Stimulated activated CD8-positive, alpha-beta memory T cell treated with anti-CD3 and anti-CD28 coated beads, Interleukin-4, amount 100 ng/mL, for 24 hours (primary cell): Measurements from ENCODE around the gene FAM169A.
"Not testable (repeated sequence)": the region's sequence is repeated elsewhere in the genome, so short reads cannot be mapped to it uniquely, and the experiment has no call there.

Experiments used
- DNase-seq: peaks from one replicate; pipeline ENCODE4 v3.0.0-alpha.2; 2020; ENCODE audit warnings: low read depth

The FAM169A gene, protein sequence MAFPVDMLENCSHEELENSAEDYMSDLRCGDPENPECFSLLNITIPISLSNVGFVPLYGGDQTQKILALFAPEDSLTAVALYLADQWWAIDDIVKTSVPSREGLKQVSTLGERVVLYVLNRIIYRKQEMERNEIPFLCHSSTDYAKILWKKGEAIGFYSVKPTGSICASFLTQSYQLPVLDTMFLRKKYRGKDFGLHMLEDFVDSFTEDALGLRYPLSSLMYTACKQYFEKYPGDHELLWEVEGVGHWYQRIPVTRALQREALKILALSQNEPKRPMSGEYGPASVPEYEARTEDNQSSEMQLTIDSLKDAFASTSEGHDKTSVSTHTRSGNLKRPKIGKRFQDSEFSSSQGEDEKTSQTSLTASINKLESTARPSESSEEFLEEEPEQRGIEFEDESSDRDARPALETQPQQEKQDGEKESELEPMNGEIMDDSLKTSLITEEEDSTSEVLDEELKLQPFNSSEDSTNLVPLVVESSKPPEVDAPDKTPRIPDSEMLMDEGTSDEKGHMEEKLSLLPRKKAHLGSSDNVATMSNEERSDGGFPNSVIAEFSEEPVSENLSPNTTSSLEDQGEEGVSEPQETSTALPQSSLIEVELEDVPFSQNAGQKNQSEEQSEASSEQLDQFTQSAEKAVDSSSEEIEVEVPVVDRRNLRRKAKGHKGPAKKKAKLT

DNA sequence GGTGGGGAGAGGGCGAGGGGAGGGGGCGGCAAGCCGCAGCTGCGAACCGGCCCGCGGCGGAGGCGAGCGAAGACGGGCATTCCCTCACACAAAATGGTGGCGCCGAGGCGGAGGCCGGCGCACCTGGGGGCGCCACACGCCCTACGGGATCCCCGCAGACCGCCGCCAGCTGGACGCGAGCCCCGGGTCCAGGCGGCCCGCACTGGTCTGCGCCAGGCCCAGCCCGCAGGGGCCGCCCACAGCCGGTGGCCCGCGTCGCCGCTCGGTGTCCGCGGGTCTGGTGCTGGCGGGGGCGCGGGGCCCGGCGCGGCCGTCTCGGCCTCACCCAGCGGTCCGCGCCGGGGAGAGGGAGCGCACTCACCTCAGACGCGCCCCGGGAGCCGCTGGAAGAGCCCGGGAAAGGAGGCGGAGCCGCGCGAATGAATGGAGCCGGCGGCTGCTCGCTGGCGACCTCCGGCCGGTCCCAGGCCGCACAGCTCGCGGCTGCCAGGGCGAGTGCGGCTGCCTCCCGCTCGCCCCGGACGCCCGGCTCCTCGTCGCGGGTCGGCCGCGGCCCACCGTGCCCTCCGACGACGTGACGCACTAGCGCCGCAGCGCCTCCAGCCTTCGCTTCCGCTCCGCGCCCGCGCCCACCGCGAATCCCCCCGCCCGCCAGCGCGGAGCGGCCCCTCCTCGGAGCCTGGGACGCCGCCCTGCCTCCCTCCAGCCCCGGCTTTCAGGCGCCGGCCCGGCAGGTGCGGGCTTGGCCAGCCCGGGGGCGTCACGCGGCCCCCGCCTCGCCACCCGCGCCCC is at the start of gene FAM169A:
Gene FAM169A (minus strand): TSS at position 584 of the 792 bp plus-strand sequence. CDS start 24,711 bp downstream, outside the sequence.
- DNase-seq: peak; percentile 25

DNA sequence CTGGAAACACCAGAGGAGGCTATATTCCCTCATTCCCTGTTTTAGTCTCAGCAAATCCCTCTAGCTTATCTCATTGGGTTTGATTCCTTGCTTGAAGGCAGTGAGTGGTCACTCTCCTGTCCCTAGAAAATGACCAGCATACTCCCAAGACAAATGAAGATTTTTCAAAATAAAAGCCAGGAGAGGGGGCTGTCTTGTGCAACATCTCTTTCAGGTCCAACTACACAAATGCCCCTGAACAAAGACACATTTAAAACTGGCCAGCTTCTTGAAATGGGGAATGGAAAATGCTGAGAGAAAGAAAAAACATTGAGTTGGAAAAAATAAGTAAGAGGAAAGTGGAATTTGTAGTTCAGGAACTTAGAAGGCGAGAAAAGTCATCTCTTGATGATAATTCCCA is 49.3 kb upstream of the FAM169A start:
- DNase-seq: no peak

DNA sequence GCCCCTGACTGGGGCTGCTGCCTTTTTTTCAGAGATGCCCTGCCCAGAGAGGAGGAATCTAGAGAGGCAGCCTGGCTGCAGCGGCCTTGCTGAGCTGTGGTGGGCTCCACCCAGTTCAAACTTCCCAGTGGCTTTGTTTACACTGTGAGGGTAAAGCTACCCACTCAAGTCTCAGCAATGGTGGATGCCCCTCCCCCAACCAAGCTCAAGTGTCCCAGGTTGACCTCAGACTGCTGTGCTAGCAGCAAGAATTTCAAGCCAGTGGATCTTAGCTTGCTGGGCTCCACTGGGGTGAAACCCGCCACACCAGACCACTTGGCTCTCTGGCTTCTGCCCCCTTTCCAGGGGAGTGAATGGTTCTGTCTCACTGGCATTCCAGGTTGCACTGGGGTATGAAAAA is 45.2 kb upstream of the FAM169A start:
- DNase-seq: not testable (repeated sequence)

DNA sequence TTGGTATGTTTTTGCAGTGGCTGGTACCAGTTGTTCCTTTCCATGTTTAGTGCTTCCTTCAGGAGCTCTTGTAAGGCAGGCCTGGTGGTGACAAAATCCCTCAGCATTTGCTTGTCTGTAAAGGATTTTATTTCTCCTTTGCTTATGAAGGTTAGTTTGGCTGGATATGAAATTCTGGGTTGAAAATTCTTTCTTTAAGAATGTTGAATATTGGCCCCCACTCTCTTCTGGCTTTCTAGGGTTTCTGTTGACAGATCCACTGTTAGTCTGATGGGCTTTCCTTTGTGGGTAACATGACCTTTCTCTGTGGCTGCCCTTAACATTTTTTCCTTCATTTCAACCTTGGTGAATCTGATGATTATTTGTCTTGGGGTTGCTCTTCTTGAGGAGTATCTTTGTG is 43.7 kb upstream of the FAM169A start:
- DNase-seq: not testable (repeated sequence)

DNA sequence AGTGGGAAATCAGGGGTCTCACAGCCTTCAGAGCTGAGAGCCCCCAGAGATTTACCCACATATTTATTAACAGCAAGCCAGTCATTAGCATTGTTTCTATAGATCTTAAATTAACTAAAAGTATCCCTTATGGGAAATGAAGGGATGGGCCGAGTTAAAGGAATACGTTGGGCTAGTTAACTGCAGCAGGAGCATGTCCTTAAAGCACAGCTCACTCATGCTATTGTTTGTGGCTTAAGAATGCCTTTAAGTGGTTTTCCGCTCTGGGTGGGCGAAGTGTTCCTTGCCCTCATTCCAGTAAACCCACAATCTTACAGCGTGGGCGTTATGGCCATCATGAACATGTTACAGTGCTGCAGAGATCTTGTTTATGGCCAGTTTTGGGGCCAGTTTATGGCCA is 42.0 kb upstream of the FAM169A start:
- DNase-seq: not testable (repeated sequence)

DNA sequence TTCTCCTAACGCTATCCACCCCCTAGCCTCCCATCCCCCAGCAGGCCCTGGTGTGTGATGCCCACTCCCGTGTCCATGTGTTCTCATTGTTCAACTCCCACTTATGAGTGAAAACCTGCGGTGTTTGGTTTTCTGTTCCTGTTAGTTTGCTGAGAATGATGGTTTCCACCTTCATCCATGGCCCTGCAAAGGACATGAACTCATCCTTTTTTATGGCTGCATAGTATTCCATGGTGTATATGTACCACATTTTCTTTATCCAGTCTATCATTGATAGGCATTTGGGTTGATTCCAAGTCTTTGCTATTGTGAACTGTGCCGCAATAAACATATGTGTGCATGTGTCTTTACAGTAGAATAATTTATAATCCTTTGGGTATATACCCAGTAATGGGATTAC is 38.5 kb upstream of the FAM169A start:
- not testable (repeated sequence) for DNase-seq

DNA sequence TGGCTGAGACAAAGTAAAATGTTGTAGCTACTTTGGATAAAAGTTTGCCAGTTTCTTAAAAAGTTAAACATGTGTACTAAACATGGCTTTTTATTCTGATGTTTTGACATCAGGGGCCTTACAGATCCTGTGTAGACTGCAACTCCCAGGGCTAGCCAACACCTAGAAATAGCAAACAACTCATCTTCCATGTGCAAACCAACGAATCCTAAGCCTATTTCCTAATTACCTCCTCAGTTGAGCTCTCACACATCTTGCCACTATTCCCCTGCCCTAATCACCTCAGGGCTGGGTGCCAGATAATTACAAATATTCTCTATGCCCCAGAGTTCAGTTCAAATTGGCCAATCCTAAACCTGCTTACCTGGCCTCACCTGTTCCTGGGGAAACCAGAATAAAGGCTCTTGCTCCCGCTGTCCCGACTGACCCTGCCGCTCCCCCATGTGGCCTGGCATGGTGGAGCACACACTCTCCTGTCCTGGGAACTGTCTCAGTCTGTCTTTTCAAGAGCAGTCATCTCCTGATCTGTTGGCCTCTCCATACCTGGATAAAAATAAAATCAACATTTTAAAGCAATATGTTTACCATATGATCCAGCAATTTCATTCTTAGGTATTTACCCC is 37.1 kb upstream of the FAM169A start:
- no peak for DNase-seq

DNA sequence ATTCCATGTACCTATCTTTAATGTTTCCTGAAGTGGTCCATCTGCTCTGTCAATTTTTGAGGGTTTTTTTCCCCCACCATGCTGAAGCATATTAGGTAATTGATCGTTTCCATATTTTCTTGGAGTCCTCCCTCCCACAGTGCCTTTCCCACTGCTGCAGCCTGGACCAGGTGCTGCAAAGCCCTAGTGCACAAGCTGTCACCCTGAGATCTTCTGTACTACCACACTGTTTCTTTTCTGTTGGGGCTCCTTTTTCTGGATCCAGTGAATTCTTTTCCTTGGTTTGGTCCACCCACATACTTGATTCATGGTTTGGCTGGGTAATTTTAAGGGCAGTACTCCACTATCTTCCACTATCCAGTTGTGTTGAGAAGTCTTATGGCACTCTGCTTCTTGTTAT is 30.9 kb upstream of the FAM169A start:
- no peak for DNase-seq

DNA sequence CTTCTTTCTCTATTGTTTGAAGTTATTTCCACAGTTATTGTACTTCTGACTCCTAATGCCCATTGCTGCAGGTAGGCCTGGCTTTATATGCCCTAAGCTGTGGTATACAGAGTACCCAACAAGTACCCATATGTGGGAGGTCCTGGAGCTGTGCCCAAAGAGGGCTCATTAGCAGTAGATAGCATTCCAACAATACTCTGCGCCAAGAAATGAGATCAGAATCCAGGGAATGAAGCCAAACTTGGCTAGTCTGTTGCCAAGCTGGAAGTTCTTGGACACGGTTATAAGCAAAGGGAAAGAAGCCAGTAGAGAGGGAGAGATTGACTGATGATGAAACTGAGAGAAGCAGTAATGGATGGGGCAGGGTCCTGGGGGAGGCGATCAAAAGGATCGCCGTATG is 29.7 kb upstream of the FAM169A start:
- DNase-seq: no peak

DNA sequence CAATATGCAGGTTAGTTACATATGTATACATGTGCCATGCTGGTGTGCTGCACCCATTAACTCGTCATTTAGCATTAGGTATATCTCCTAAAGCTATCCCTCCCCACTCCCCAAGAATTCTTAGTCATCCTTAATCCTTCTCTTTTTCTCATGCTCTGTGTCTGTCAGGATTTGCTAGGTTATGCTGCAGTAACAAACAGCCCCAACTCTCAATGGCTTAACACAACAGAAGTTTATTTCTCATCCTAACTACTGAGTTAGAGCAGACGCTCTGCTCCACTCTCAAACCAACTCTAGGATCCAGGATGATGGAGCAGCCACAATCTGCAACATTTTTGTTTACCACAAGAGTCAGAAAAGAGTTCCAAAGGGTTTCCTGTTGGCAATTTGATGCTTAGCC is 28.2 kb upstream of the FAM169A start:
- DNase-seq: no peak

DNA sequence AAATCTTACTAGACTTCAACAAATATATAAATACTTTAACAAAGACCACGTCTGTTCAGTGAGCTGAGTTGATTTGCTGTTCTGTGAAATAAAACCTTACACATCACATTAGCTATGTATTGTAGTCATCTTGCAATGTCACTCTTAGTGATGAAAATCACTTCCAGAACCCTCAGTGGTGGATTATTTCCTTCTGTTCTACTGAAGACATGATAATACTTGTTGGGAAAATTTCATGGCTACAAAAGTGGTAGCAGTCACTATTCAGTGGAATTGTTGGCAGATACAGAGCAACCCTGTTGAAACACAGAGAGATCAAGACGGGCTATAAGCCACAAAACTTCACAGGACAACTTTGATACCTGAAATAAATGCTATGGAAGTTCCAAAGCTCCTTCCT is 26.7 kb upstream of the FAM169A start:
- DNase-seq: no peak

DNA sequence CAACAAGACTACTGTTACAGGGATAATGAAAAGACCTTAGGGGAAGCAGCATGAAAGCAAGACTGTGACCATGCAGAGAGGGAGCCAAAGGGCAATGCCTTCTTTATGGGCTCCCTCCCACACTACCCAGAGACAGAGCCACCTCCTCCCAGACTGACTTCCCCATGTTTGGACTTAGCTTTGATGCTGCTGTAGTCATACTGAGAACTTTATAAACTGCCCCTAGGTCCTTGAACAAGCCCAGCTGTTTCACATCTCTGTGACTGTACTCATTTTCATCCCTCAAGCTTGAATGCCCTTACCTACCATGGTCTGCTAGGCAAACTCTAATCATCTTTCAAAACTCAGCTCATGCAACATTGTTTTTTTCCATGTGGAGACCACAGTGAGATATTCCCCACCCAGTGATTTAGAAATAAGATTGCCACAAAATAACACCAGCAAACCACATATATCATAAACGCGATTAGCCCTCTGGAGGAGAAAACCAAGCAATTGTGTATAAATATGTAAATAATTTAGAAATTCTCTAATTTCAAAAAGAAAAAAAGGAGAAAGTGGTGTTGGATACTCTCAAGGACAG is 23.4 kb upstream of the FAM169A start:
- DNase-seq: no peak

DNA sequence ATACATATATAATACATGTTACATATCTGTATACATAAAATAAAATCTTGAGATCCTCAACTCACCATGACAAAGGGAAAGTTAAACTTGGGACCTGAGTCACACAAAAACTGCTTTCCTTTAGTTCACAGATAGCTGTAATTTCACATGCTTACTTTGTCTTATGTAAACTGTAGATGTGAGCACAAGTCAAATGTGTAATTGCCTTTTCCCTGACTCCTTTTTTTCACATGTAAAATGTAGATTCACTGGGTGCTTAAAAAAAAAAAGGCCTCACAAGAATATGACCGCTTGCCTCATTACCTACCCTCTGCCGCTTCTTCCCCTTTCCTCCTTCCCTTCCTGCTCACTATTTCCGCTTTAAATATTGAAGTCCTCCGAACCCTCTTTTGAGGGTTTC is 21.9 kb upstream of the FAM169A start:
- DNase-seq: no peak

DNA sequence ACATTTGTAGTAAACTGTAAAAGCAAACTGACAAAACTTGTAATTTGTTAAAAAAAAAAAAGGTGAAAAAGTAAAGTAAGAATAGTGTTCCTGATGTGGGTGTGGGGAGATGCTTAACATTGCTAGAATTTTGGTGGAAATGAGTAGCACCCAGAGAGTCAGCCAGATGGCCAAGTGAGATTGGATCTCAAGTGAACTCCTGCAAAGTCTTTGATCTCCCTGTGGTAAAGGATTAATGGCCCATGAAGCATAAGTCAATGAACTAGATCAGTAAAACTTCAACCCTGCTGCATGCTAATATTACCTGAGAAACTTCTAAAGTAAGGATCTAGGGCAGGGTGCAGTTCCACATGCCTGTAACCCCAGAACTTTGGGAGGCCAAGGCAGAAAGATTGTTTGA is 19.0 kb upstream of the FAM169A start:
- no peak for DNase-seq

DNA sequence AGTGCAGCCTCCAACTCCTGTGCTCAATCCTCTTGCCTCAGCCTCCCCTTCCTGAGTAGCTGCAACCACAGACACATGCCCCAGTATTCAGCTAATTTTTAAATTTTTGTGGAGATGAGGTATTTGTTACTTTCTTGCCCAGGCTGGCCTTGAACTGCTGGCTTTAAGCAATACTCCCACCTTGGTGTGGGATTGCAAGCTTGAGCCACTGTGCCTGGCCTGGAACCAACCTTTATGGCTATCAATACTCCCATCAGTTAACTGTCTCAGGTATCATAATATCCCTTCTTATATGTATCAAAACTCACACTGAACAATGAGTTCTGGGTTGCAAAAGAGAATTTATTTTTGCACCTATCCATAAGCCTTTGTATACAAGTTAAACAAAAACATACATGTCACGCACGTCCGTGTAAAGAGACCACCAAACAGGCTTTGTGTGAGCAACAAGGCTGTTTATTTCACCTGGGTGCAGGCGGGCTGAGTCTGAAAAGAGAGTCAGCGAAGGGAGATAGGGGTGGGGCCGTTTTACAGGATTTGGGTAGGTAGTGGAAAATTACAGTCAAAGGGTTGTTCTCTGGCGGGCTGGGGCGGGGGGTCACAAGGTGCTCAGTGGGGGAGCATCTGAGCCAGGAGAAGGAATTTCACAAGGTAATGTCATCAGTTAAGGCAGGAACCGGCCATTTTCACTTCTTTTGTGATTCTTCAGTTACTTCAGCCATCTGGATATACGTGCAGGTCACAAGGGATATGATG is 16.4 kb upstream of the FAM169A start:
- DNase-seq: not testable (repeated sequence)

DNA sequence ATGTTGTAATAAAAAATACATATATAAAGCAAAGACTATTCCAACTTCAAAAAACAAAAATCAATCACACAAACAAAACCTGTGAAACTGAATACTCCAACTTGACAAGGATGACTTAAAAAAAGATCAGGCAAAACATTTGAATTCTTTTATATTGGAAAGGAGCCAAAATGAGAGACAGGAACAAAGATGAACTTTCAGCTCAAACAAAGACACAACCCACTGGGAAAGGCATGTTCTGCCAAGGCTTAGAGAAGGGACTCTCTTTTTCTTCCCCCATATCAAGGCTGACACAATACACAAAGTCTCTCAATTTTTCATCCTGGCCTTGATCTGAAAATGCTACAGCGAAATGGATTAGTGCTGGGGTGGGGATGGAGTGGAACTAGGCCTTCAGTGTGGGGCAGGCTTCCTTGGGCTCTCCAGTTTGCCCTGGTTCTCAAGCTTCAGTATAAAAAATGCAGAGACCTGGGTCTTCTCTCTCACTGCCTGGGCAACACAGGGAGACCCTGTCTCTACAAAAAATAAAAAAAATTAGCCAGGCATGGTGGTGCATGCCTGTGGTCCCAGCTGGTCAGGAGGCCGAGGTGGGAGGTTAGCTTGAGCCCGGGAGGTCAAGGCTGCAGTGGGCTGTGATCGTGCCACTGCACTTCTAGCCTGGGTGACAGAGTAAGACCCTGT is 11.6 kb upstream of the FAM169A start:
- no peak for DNase-seq

DNA sequence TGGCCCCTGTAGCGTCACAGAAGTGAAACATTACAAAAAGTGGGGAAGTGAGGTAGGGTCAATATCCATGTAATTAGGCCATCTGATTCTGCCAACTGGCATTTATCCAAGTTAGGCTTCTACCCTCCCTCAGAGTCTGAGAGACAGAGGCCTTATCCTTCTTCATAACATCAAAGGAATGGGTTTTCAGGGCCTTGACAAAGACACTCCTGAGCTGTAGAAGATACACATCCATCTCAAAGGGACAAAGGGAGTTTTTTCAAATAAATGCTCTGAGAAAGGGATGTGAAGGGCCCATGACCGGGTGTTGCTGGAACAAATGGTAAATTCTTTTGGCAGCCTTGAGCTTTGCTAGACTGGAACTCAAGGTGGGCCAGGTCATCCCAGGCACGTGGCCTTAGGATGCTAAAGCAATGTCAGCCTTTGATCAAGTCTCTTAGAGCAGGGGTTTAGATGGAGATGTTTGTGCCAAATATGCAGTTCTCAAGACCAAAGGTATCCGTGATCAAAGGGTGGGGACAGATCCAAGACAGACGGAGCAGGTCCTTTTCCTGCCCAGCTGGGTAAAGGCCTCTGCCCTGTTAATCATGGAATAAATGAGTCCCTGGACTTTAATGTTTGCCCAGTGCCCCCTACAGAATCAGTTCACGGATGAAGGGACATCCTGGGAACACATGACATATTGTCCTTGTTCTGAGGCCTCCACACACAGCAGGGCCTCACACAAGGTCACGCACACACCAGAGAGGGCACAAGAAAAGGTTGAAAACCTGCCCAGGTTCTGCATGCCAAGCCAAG is 10.0 kb upstream of the FAM169A start:
- DNase-seq: no peak

DNA sequence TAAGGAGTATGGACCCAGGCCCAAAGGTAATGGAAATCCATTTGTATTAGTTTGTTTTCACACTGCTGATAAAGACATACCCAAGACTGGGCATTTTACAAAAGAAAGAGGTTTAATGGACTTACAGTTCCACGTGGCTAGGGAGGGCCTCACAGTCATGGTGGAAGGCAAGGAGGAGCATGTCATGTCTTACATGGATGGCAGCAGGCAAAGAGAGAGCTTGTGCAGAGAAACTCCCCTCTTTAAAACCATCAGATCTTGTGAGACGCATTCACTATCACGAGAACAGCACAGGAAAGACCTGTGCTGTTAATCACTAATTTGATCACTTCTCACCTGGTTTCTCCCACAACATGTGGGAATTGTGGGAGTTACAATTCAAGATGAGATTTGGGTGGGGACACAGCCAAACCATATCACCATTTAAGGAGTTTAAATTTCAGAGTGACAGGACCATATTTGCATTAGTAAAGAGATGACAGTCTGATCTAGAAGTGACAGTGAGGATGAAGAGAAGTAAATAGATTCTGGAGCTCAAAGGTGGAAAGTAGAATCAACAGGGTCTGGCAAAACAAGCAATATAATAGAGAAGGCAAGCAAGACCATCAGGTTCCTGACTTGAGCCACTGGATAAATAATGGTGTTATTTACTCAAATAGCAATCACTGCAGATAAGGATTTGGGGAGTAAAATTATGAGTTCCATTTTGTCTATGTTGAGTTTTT is 7.5 kb upstream of the FAM169A start:
- no peak for DNase-seq
